Gastroesophageal sphincter (tissue), 4 donors: ENCODE data around the gene POMP. TPM values are rescaled to one million over a fixed set of nuclear protein-coding genes. Genes with fewer than 3 reads are reported as not detected.

Source experiments
- ATAC-seq: fragments of 150-250 bp; one replicate; pipeline ENCODE4 v1.9.1; 2016; ENCODE audit warnings: mild to moderate bottlenecking, moderate library complexity
- H3K27ac ChIP-seq, 4 donors: fragments of 200-600 bp; sonication (generic) in 3 of 4; 1 replicate in 3 of 4; 2 replicates in 1 of 4; pipeline ENCODE4 v1.5.1; 2016 to 2019
- H3K27me3 ChIP-seq: fragments of 200-600 bp; sonication (generic); one replicate; pipeline ENCODE4 v1.5.1; 2019
- H3K36me3 ChIP-seq, 2 donors: fragments of 200-600 bp; sonication (generic); one replicate each; pipeline ENCODE4 v1.5.1; 2019; ENCODE audit warnings: control low read depth in 1 of 2
- H3K4me1 ChIP-seq, 3 donors: fragments of 200-600 bp; sonication (generic); 1 replicate in 2 of 3; 2 replicates in 1 of 3; pipeline ENCODE4 v1.5.1; 2016 to 2019; ENCODE audit warnings: control low read depth in 2 of 3
- H3K4me3 ChIP-seq, 2 donors: fragments of 200-600 bp; sonication (generic); one replicate each; pipeline ENCODE4 v1.5.1; 2019; ENCODE audit warnings: mild to moderate bottlenecking in 1 of 2, moderate library complexity in 1 of 2
- H3K9me3 ChIP-seq, 3 donors: fragments of 200-600 bp; sonication (generic); one replicate each; pipeline ENCODE4 v1.5.1; 2017 to 2019; ENCODE audit warnings: control low read depth in 2 of 3
- EP300 ChIP-seq: sonication (generic); formaldehyde crosslinking; IDR thresholded peaks from one replicate; pipeline ENCODE4 v1.6.1; 2017; ENCODE audit warnings: antibody characterized with exemption, mild to moderate bottlenecking
- POLR2A ChIP-seq, 2 donors: fragments of 450-650 bp; IDR thresholded peaks; one replicate each; pipeline ENCODE4 v1.6.1; 2017; ENCODE audit warnings: antibody characterized with exemption in 2 of 2, mild to moderate bottlenecking in 2 of 2, moderate library complexity in 1 of 2
- POLR2AphosphoS5 ChIP-seq: sonication (generic); formaldehyde crosslinking; IDR thresholded peaks from one replicate; pipeline ENCODE4 v1.6.1; 2017; ENCODE audit warnings: antibody characterized with exemption
- WGBS, 2 donors: methylation state at CpG; one replicate each; pipeline ENCODE4 v1.1.5; 2018; ENCODE audit warnings: low coverage in 1 of 2; 5-methylcytosine and 5-hydroxymethylcytosine counted together
- total RNA-seq, 4 donors: library from RNA; depleted of rRNA; stranded (reverse); fragments of >200 nt; gene quantifications; one replicate each; pipeline ENCODE4 v1.1.0, GENCODE V29; 2016
- TF ChIP-seq, protein P1 (sequence below), 4 experiments: fragments of 200-600 bp in 2 of 4; fragments of 450-650 bp in 2 of 4; sonication (generic) in 1 of 4; IDR thresholded peaks; one replicate each; pipeline ENCODE4 v1.5.1; 2017 to 2019; ENCODE audit warnings: antibody characterized with exemption in 4 of 4, mild to moderate bottlenecking in 2 of 4, moderate library complexity in 2 of 4

POMP gene
- total RNA-seq, 4 donors from 2014 or later, result 47.6 to 71.6 (median 60.1) TPM

DNA sequence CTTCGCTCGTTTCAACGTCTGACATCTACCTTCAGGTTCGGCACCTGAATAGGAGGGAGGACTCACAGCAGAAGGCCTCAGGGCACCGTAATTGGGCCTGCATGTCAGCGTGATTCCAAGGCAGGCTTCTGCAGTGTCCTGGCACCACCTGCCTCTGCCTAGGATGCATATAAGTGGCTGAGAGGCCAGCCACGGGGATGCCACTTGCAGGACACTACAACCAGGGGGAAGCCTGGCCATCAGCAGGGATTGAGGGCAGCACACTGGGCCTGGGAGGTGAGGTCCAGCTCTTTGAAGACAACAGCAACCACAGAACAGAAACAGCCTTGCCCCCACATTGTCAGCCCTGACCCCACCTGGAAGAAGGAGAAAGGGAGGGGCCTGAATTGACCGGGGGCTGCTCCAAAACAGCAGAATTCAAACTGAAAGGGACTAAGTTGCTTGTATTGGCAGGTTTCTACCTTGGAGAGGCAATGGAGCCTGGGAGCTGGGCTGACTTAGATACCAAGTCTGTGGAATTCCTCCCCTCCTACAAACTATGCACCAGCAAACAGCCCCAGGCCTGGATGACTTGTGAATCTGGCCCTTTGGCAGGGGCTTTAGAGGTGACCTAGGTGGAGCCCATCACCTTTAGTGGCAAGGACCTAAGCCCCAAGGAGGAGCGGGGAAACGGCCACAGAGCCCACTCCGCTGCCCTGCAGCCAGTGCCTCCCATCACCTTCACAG lies 34.1 kb upstream of the POMP start:
- no peak for ATAC-seq
- Histone ChIP-seq H3K4me1 (no peaks in the 10 kb centered on the region), H3K27me3 (peaks cover 13% of the 10 kb centered on the region), H3K9me3 (no peaks in the 10 kb centered on the region), H3K4me3 (no peak overlapping the region), H3K36me3 (no peaks in the 10 kb centered on the region), H3K27ac (no peak overlapping the region)
- TF ChIP-seq POLR2AphosphoS5, result no peak
- no peak for TF ChIP-seq POLR2A (IDR thresholded peaks at IDR 0.05)
- no peak for TF ChIP-seq EP300
- TF ChIP-seq, protein P1, sequence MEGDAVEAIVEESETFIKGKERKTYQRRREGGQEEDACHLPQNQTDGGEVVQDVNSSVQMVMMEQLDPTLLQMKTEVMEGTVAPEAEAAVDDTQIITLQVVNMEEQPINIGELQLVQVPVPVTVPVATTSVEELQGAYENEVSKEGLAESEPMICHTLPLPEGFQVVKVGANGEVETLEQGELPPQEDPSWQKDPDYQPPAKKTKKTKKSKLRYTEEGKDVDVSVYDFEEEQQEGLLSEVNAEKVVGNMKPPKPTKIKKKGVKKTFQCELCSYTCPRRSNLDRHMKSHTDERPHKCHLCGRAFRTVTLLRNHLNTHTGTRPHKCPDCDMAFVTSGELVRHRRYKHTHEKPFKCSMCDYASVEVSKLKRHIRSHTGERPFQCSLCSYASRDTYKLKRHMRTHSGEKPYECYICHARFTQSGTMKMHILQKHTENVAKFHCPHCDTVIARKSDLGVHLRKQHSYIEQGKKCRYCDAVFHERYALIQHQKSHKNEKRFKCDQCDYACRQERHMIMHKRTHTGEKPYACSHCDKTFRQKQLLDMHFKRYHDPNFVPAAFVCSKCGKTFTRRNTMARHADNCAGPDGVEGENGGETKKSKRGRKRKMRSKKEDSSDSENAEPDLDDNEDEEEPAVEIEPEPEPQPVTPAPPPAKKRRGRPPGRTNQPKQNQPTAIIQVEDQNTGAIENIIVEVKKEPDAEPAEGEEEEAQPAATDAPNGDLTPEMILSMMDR (IDR thresholded peaks at IDR 0.05), result no peak
- 75 to 83% methylated on average over 2 to 4 of the region's 11 CpGs for WGBS, 2 donors

DNA sequence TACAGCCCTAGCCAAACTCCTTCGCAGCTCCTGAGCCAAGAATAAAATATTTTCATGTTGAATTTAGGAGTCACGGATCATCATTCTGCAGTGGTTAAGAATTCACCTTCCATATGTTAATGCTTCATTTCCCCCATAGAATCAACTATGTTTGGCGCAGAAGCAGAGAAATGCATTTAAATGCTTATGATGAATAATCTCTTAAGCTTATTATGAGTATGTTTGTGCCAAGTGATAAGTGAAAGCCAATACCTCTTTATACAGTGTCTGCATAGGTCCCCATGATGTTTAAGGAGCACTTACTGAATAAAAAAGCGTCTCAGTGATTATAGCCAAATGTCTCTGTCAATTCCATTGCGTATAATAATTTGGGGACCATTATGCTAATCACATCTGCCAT lies 32.7 kb upstream of the POMP start:
- no peak overlapping the region for H3K27ac ChIP-seq
- no peaks in the 10 kb centered on the region for H3K36me3 ChIP-seq
- H3K4me1 ChIP-seq, result no peaks in the 10 kb centered on the region
- 39 to 72% methylated on average over 4 to 5 of the region's 5 CpGs for WGBS, 2 donors
- no peak for TF ChIP-seq POLR2A (IDR thresholded peaks at IDR 0.05)
- TF ChIP-seq, protein P1 (IDR thresholded peaks at IDR 0.05), result no peak
- no peak for TF ChIP-seq POLR2AphosphoS5
- TF ChIP-seq EP300, result no peak
- H3K4me3 ChIP-seq, result no peak overlapping the region
- ATAC-seq, result no peak
- peaks cover 13% of the 10 kb centered on the region for H3K27me3 ChIP-seq
- H3K9me3 ChIP-seq, result no peaks in the 10 kb centered on the region

DNA sequence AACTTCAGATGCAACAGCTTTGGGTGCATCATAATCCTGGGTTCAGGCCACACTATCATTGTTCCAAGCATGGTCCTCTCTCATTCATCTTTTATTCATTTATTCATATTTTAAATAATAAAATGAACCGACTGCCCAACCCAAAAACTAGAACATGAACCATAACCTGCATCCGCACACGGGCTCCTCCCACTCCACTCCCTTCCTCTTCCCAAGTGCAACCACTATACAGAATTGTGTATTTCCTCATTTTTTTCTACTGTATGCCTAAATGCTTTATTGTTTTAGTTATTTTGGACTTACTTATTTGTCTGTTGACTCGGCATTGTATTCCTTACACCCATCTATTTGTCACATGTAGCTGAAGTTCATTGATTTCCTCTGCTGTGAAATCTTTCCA lies 30.7 kb upstream of the POMP start:
- TF ChIP-seq, protein P1 (IDR thresholded peaks at IDR 0.05), result no peak
- TF ChIP-seq EP300 (no peak), POLR2AphosphoS5 (no peak)
- Histone ChIP-seq H3K4me1 (no peaks in the 10 kb centered on the region), H3K27me3 (peaks cover 5% of the 10 kb centered on the region), H3K36me3 (no peaks in the 10 kb centered on the region), H3K9me3 (no peaks in the 10 kb centered on the region), H3K4me3 (no peak overlapping the region), H3K27ac (no peak overlapping the region)
- WGBS, 2 donors, result 69 to 74% methylated on average over 3 to 4 of the region's 4 CpGs
- no peak for ATAC-seq

DNA sequence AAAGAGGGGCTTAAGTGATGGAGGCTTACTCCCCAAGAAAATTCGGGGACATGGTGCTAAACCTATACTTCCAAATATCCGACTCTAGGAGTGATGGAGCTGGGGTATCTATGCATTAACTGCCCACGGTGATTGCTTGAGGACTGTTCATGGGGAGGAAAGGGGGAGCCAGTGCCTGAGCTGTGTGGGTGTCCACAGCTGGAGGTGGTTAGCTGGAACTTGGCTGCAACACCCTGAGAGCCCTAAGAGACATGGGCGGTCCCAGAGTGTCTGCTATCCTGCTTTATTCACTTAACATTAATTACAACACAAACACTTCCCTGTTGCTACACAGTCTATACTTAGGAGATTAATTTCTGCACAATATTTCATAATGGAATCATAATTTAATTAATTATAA lies 28.1 kb upstream of the POMP start:
- whole genome bisulfite sequencing, 2 donors, result 69 to 70% methylated on average over 4 of the region's 4 CpGs
- H3K27ac ChIP-seq, result no peak overlapping the region
- H3K4me3 ChIP-seq, result no peak overlapping the region
- no peaks in the 10 kb centered on the region for H3K4me1 ChIP-seq
- TF ChIP-seq EP300, result no peak
- no peak for TF ChIP-seq POLR2AphosphoS5
- no peak for TF ChIP-seq POLR2A (IDR thresholded peaks at IDR 0.05)
- TF ChIP-seq, protein P1 (IDR thresholded peaks at IDR 0.05), result no peak
- H3K9me3 ChIP-seq, result no peaks in the 10 kb centered on the region
- no peaks in the 10 kb centered on the region for H3K36me3 ChIP-seq
- H3K27me3 ChIP-seq, result peaks cover 5% of the 10 kb centered on the region
- no peak for ATAC-seq

DNA sequence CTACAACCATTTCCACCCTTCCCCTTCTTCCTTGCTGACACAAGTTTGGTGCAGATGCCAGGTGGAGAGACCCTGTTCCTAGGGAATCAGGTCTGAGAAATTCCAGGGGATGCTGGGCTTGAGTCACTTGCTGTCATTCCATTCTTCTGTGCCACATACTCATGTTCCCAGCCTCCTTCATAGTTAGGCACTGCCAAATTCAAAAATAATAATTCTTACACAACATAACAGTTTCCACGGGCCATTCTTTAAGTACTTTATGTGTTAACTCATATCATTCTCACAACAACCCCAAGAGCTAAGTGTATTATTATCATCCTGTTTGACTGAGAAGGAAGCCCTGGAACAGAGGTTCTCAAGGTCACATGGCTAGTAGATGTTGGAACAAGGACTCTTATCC lies 27.1 kb upstream of the POMP start:
- no peaks in the 10 kb centered on the region for H3K36me3 ChIP-seq
- no peaks in the 10 kb centered on the region for H3K4me1 ChIP-seq
- ATAC-seq, result no peak
- no peaks in the 10 kb centered on the region for H3K9me3 ChIP-seq
- H3K27me3 ChIP-seq, result peaks cover 5% of the 10 kb centered on the region
- TF ChIP-seq EP300 (no peak), POLR2A (IDR thresholded peaks at IDR 0.05) (no peak), POLR2AphosphoS5 (no peak)
- TF ChIP-seq, protein P1 (IDR thresholded peaks at IDR 0.05), result no peak
- no peak overlapping the region for H3K27ac ChIP-seq
- 64 to 100% methylated on average over 1 of the region's 1 CpG for WGBS, 2 donors
- no peak overlapping the region for H3K4me3 ChIP-seq
